ENCODE results near the gene PXMP4.

- TF ChIP-seq CTCF (tag by site-specific recombination; IDR thresholded peaks at IDR 0.05) = no peak
- no peak for TF ChIP-seq HIC1 (tag by site-specific recombination; IDR thresholded peaks at IDR 0.05)
Measured at GRCh38 chr20:33703498-33704137, 16.5 kb downstream of the PXMP4 start.

Measured in HEK293 (cell line).